ENCODE data around the gene RAB10.

RAB10 gene

GRCh38 chr2:26010943-26011342, 22.9 kb upstream of the RAB10 start:
- TF ChIP-seq PPARA (CRISPR knock-in tag; IDR thresholded peaks at IDR 0.05; ENCODE audit: borderline replicate concordance) (no peak), TSHZ2 (CRISPR knock-in tag; IDR thresholded peaks at IDR 0.05) (no peak)
- TF ChIP-seq, protein P1, sequence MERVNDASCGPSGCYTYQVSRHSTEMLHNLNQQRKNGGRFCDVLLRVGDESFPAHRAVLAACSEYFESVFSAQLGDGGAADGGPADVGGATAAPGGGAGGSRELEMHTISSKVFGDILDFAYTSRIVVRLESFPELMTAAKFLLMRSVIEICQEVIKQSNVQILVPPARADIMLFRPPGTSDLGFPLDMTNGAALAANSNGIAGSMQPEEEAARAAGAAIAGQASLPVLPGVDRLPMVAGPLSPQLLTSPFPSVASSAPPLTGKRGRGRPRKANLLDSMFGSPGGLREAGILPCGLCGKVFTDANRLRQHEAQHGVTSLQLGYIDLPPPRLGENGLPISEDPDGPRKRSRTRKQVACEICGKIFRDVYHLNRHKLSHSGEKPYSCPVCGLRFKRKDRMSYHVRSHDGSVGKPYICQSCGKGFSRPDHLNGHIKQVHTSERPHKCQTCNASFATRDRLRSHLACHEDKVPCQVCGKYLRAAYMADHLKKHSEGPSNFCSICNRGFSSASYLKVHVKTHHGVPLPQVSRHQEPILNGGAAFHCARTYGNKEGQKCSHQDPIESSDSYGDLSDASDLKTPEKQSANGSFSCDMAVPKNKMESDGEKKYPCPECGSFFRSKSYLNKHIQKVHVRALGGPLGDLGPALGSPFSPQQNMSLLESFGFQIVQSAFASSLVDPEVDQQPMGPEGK (CRISPR knock-in tag; IDR thresholded peaks at IDR 0.05; ENCODE audit: borderline replicate concordance) = no peak
- ATAC-seq = no peak

- ATAC-seq = no peak
- TF ChIP-seq OSR1 (CRISPR knock-in tag; IDR thresholded peaks at IDR 0.05) (no peak), ZNF70 (CRISPR knock-in tag; IDR thresholded peaks at IDR 0.05) (no peak), ZFP3 (CRISPR knock-in tag; IDR thresholded peaks at IDR 0.05) (no peak)
These were observed 22.3 kb upstream of the RAB10 start for GRCh38 chr2:26011609-26011989.

- TF ChIP-seq GLIS3 (CRISPR knock-in tag; IDR thresholded peaks at IDR 0.05) (no peak), ISL1 (CRISPR knock-in tag; IDR thresholded peaks at IDR 0.05) (0 out of 2 replicates have a peak, but pooled peaks have one; percentile 27), CSDC2 (CRISPR knock-in tag; IDR thresholded peaks at IDR 0.05) (no peak), ZNF565 (CRISPR knock-in tag; conservative IDR thresholded peaks at IDR 0.05; ENCODE audit: low read depth) (no peak), TSHZ2 (CRISPR knock-in tag; IDR thresholded peaks at IDR 0.05) (0 out of 2 replicates have a peak, but pooled peaks have one; percentile 33)
- TF ChIP-seq, protein P2, sequence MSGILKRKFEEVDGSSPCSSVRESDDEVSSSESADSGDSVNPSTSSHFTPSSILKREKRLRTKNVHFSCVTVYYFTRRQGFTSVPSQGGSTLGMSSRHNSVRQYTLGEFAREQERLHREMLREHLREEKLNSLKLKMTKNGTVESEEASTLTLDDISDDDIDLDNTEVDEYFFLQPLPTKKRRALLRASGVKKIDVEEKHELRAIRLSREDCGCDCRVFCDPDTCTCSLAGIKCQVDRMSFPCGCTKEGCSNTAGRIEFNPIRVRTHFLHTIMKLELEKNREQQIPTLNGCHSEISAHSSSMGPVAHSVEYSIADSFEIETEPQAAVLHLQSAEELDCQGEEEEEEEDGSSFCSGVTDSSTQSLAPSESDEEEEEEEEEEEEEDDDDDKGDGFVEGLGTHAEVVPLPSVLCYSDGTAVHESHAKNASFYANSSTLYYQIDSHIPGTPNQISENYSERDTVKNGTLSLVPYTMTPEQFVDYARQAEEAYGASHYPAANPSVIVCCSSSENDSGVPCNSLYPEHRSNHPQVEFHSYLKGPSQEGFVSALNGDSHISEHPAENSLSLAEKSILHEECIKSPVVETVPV (CRISPR knock-in tag; IDR thresholded peaks at IDR 0.05) = no peak
These were observed 21.7 kb upstream of the RAB10 start for GRCh38 chr2:26011990-26012856.

DNA sequence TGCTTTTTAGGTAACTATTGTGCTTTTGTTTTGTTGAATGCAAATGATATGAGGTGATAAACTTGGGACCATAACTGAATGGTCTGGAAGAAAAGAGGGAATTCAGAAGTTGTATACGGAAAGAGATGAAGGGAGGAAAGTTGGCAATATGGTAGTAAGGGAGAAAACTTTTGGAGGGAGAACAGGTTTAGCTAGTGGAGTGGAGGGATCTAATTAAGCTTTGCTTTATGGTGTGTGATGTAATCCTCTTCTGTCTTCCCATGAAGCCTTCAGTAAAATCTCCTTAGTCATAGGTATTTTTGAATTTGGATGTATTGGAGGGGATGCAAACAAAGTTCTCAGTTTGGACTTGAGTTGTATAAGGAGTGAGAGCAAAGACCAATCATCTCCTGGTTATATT, 20.2 kb upstream of the RAB10 start:
- no peak for ATAC-seq
- TF ChIP-seq SNAI2 (CRISPR knock-in tag; IDR thresholded peaks at IDR 0.05) = no peak
- TF ChIP-seq CREB5 (CRISPR knock-in tag; IDR thresholded peaks at IDR 0.05; ENCODE audit: low read depth) = no peak
- TF ChIP-seq ZC3H10 (CRISPR knock-in tag; IDR thresholded peaks at IDR 0.05) = no peak
- TF ChIP-seq ZNF8 (CRISPR knock-in tag; IDR thresholded peaks at IDR 0.05) = no peak
- no peak for TF ChIP-seq TOX (CRISPR knock-in tag; IDR thresholded peaks at IDR 0.05; ENCODE audit: borderline replicate concordance)
- no peak for TF ChIP-seq OSR1 (CRISPR knock-in tag; IDR thresholded peaks at IDR 0.05)
- TF ChIP-seq TSHZ2 (CRISPR knock-in tag; IDR thresholded peaks at IDR 0.05) = no peak
- no peak for TF ChIP-seq GLIS3 (CRISPR knock-in tag; IDR thresholded peaks at IDR 0.05)
- no peak for TF ChIP-seq CSDC2 (CRISPR knock-in tag; IDR thresholded peaks at IDR 0.05)

More at GRCh38 chr2:26011990-26012856, 21.7 kb upstream of the RAB10 start:
- ATAC-seq = peak; percentile 68

Measured in SK-N-SH treated with all-trans-retinoic acid at 6 μM for 48 hours (cell line).